GM21390 (cell line): Measurements from ENCODE around the gene ANKRD6.
"Not testable (repeated sequence)": the region's sequence is repeated elsewhere in the genome, so short reads cannot be mapped to it uniquely, and the experiment has no call there.

Experiments
- ATAC-seq: cut with Tn5 transposase; IDR thresholded peaks from one replicate; pipeline ENCODE4 v1.9.1; 2021; ENCODE audit not compliant: unreplicated experiment

ANKRD6 gene

GRCh38 chr6:89432875-89433251 is at the start of gene ANKRD6:
ANKRD6 (plus strand) TSS chr6:89433152; CDS start chr6:89566977, 133,825 bp downstream.
- peak; percentile 92 for ATAC-seq

- ATAC-seq, result peak; percentile 44
Observed at GRCh38 chr6:89385156-89385667, 47.7 kb upstream of the ANKRD6 start.

DNA sequence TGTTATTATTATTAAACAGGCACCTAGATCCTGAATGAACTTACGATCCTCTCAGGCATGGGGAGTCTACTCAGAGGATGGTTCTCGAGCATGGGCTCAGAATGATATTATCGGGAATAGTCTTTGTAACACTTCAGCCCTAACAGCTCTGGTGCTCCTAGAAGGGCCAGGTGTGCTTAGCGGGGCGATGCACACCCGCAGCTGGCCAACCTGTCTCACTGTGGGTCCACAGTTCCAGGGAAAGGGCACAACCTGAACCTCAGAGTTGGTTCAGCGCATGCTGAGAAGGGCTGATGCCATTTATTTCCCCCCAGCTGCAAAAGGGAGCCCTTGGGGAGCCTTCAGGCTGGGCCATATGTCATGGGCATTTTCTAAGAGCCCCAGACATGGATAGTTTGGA is 47.1 kb upstream of the ANKRD6 start:
- ATAC-seq, result no peak

DNA sequence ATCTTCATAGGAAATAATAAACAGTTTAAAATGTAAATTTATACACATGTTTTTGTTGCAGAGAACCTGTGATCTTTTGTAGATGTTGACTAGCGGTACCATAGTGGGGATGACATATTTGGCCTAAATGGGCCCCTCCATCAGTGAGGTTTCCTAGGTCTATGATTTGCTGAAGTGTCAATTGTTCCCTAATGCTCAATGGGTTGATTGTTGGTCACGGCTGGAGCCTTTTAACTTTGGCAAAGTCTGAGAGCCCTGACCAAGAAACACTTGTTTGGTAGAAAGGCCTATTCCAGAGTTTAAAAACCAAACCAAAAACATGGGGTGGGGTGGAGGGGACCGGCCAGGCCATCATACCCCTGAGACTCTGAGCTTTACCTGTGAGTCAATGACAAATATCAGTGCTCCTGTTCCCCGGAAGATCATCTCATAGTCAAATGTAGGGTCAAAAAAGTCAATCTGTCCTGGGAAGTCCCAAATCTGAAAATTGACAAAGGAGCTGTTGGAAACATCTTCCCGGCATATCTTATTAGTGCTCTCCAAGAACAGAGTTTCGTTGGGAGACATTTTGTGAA is 45.9 kb upstream of the ANKRD6 start:
- peak; percentile 16 for ATAC-seq

- peak; percentile 92 for ATAC-seq
Observed at GRCh38 chr6:89387516-89388201, 45.3 kb upstream of the ANKRD6 start.

- ATAC-seq, result no peak
Observed at GRCh38 chr6:89388846-89389245, 44.1 kb upstream of the ANKRD6 start.

DNA sequence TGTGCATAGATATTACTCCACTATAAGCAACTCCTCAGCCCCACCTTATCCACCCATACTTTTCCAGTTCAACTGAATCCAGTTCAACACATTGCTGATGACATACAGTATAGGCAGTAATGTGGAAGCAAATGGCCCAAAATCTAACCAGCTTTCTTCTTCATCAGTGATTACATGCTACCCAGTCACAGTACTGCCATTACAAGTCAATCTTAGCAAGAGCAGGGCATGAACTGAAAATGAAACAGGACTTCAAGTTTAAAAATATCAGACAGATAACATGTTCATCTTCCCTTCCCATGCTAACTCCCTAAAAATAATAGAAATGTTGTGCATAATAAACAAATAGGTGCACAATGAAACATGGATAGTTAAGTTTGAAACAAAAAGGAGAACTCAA is 40.1 kb upstream of the ANKRD6 start:
- no peak for ATAC-seq

DNA sequence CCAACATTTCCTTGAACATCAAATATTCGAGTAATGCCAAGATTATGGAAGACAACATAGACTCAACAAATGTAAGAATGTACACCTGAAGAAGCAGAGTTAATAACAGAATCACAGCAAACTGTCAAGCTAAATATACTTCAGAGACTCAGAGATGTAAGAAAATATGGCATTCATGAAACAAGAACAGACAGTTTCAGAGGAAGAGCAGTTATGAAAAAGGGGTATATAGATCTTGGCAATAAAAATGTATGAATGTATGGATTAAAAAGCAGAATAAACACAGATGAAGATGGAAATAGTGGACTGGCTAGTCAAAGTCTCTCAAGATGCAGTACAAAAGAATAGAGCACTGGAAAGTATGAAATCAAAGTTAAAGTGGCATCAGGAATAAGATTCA is 39.3 kb upstream of the ANKRD6 start:
- ATAC-seq, result no peak

GRCh38 chr6:89397884-89398283 is 35.1 kb upstream of the ANKRD6 start:
- ATAC-seq, result not testable (repeated sequence)

DNA sequence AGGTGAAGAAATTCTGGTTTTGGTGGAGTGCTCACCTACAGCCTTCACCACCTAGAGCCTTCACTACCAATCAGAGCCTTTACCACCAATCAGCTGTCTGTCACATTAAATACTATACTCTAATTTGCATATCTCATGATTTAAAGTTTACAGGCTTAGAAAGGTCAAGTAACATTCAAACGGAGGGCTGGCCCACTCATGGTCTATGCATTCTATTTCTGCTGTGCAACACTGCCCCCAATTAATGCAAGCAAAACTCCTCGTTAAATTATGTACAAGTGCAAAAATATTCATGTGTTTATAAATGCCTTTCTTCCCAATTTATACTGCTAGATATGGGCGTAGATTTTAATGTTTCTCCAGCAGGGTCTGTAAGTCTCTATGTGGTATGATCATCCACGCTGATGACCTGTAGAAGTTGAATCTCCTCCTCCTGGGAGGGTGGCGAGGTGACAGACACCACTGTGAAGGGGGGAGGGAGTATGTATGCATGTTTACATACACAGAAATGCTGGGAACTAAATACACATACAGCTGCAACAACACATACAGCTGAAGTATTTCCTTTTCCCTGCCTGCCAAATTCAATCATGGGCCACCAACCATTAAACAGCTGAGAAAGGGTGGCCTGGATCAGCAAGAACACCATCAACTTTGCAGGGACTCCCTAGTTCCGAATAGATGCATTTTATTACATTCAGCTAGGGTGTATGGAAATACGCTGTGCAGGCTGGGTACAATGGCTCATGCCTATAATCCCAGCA is 34.0 kb upstream of the ANKRD6 start:
- no peak for ATAC-seq

DNA sequence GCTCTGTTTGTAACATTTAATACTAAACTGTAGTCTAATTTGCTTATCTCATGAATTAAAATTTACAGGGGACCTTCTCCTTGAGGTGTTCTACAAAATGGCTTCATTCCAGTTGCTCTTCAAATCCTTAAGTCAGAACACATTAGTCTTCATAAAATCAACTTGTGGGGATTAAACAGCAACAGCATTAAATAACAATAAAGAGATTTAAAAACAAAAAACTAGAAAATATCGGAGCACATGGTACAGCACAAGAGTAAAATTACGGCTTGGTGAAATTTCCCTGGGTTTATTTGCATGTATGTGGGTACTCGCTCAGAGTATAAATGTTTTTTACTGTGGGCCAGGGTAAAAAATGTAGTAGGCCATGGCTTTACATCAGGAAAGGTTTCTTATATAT is 32.9 kb upstream of the ANKRD6 start:
- no peak for ATAC-seq

DNA sequence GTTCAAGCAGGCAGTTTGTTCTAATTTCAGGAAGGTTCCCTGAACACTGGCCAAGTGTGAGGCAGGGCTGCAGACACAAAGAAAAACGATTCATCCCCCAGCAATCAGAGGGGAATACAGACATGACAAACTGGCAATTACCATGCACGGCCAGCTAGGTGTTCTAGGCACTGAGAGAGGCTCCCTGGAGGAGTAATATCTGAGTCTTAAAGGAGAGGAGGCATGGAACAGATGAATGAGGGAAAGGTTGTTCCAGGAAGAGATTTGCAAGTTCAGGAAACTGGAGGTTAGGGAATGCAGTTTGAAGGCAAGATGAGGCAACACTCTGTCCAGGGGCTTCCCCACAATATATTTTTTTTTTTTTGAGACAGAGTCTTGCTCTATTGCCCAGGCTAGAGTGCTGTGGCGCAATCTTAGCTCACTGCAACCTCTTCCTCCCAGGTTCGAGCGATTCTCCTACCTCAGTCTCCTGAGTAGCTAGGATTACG is 32.0 kb upstream of the ANKRD6 start:
- ATAC-seq, result no peak

DNA sequence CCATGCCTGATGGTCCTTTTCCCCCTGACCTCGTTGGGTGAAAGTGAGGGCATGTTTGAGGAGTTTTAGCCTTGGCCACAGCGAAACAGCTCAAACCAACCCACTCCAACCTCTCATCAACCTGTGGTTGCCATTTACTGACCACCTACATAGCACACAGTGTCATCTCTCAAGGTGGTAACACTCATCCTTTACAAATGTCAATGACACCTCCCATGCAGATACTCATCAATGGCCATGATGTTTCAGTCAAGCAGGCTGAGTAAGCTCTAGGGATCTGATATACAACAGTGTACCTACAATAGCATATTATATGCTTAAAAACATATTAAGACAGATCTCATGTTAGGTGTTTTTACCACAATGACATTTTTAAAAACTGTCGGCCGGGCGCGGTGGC is 30.2 kb upstream of the ANKRD6 start:
- ATAC-seq, result no peak

GRCh38 chr6:89404512-89404911 is 28.4 kb upstream of the ANKRD6 start:
- ATAC-seq, result no peak

- no peak for ATAC-seq
Observed at GRCh38 chr6:89406141-89406540, 26.8 kb upstream of the ANKRD6 start.

DNA sequence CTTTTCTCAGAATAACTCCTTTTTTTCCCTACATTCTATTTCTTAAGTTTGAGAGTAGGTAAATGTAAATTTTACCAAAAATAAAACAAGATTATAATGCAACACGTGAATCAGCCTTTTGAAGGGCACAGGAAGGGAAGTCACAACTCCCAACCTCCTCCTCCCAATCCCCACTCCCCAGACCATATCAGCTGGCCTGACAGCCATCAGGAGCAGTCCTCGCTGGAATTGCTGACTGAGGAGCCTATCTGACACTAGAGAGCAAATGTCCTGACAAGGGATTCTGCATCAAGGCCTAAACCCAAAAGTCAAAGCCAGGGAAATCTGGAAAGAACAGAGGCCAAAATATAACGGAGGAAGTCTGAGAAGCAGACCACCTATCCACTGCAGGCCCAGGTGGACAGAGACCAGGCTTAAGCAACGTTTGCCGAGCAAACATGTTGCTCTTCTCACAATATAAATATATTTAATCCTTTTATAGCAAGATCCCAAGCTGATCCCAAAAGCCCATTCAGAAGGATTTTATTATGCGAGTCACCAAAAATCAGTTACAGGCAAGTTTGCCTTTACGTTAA is 23.4 kb upstream of the ANKRD6 start:
- ATAC-seq, result no peak

- ATAC-seq, result peak; percentile 36
Observed at GRCh38 chr6:89410231-89410761, 22.7 kb upstream of the ANKRD6 start.

DNA sequence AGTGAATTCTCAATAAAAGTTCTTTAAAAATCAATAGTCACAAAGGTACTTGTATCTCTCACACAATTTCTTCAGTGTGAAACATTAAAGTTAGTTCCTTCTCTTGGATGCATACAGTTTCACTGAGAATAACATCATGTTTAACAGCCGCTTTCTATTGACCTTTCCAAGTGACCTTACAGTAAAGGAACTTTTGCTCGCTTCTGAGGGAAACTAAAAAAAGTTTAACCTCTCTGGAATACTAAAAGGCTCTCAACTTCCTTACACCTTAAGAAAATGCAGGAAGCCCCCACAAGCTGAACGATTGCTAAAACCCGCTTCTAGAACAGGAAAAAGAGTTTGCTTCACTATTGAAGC is 22.2 kb upstream of the ANKRD6 start:
- peak; percentile 8 for ATAC-seq

DNA sequence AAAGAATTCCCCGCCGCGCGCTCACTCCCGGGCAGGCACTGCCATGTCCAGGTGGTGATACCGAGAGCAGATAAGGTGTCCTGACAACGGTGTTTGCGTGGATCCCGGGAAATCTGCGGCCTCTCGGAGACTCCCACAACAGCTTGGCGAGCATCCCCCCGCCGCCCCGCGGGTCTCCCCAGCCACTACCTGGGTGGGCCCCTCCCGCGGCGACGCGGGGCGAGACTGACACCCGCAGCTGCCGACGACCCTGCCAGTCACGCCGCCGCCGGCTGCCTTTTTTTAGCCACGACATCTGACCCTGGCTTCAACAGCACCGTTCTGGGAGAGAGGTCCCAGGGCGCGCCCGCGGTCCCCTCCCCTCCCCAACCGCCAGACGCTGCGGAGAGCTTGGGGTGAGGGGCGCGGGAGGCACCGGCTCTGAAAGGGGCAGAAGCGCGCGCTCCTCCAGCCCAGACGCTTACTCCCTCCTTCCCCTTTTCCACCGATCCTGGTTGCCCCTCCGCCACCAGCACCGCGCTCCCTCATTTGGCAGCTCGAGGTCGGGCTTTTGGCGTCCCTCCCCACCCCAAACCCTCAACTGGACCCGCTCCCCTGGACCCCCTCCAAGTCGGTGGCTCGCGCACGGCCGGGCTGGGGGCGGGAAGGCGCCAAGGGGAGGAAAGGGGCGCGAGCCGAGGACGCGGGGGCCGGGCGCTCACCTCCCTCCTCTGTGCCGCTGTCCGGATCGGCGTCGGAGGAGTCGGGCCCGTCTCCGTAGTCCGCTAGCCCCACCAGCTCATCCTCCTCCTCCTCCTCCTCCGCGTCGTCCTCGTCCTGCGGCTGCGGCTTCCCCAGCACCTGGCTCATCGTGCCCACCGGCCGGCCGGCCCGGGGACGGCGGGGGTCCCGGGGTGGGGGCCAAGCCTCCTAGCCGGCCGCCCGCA is 21.5 kb upstream of the ANKRD6 start:
- peak; percentile 39 for ATAC-seq
